HepG2 (cell line): ENCODE results near the gene PELO. TPM values are rescaled to one million over a fixed set of nuclear protein-coding genes. Genes with fewer than 3 reads are reported as not detected.

Experiments
- AGO2 ChIP-seq: fragments of 200-400 bp; formaldehyde crosslinking; optimal IDR thresholded peaks from 2 replicates; pipeline ENCODE3; 2017; ENCODE audit warnings: mild to moderate bottlenecking, low read depth, low read length, moderate library complexity
- ARID2 ChIP-seq: sonication (generic); formaldehyde crosslinking; IDR thresholded peaks from 2 replicates; pipeline ENCODE4 v1.8.1; 2022; ENCODE audit warnings: mild to moderate bottlenecking, missing genetic modification reagents, borderline replicate concordance
- ATF3 ChIP-seq: sonication (generic); formaldehyde crosslinking; IDR thresholded peaks from 2 replicates; pipeline ENCODE4 v1.4.0; 2020; ENCODE audit warnings: missing genetic modification reagents
- BORCS8-MEF2B ChIP-seq: sonication (generic); formaldehyde crosslinking; IDR thresholded peaks from 2 replicates; pipeline ENCODE4 v1.8.0; 2022; ENCODE audit warnings: mild to moderate bottlenecking, missing genetic modification reagents
- CBX5 ChIP-seq: sonication (generic); formaldehyde crosslinking; IDR thresholded peaks from 2 replicates; pipeline ENCODE4 v1.4.0; 2020; ENCODE audit warnings: missing genetic modification reagents, borderline replicate concordance
- CREM ChIP-seq, 2 experiments: sonication (generic) in 1 of 2; formaldehyde crosslinking in 1 of 2; IDR thresholded peaks; 2 replicates each; pipeline versions ENCODE4 v1.4.0 to v1.6.1; 2016 to 2020; ENCODE audit warnings: antibody characterized with exemption in 1 of 2, mild to moderate bottlenecking in 1 of 2, missing genetic modification reagents in 1 of 2
- ELF4 ChIP-seq: sonication (generic); formaldehyde crosslinking; IDR thresholded peaks from 2 replicates; pipeline ENCODE4 v1.5.0; 2020; ENCODE audit warnings: missing genetic modification reagents, mild to moderate bottlenecking, moderate library complexity, borderline replicate concordance
- GABPA ChIP-seq, 2 experiments: IDR thresholded peaks; 2 replicates each; pipeline ENCODE4 v1.6.1; 2011 to 2016; ENCODE audit warnings: low read depth in 2 of 2, low read length in 1 of 2, missing biosample characterization in 1 of 2, missing genetic modification characterization in 1 of 2
- HDAC1 ChIP-seq: sonication (generic); formaldehyde crosslinking; IDR thresholded peaks from 2 replicates; pipeline ENCODE4 v1.5.1; 2020; ENCODE audit warnings: mild to moderate bottlenecking, missing genetic modification reagents
- HIVEP1 ChIP-seq: sonication (generic); formaldehyde crosslinking; IDR thresholded peaks from 2 replicates; pipeline ENCODE4 v1.4.0; 2020; ENCODE audit warnings: mild to moderate bottlenecking, missing genetic modification reagents
- JUN ChIP-seq: sonication (generic); formaldehyde crosslinking; IDR thresholded peaks from 2 replicates; pipeline ENCODE4 v1.4.0; 2020; ENCODE audit warnings: mild to moderate bottlenecking, missing genetic modification reagents
- MYNN ChIP-seq: sonication (generic); formaldehyde crosslinking; IDR thresholded peaks from 2 replicates; pipeline ENCODE4 v1.4.0; 2020; ENCODE audit warnings: mild to moderate bottlenecking, low read depth, missing genetic modification reagents
- NFIB ChIP-seq: sonication (generic); formaldehyde crosslinking; IDR thresholded peaks from 2 replicates; pipeline ENCODE4 v1.9.0; 2021; ENCODE audit warnings: missing genetic modification reagents, mild to moderate bottlenecking, borderline replicate concordance
- RBAK ChIP-seq: sonication (generic); formaldehyde crosslinking; IDR thresholded peaks from 2 replicates; pipeline ENCODE4 v1.5.1; 2020; ENCODE audit warnings: mild to moderate bottlenecking, missing genetic modification reagents
- RELA ChIP-seq: sonication (generic); formaldehyde crosslinking; IDR thresholded peaks from 2 replicates; pipeline ENCODE4 v1.4.0; 2020; ENCODE audit warnings: missing genetic modification reagents
- SALL2 ChIP-seq: sonication (generic); formaldehyde crosslinking; IDR thresholded peaks from 2 replicates; pipeline ENCODE4 v1.8.1; 2023; ENCODE audit warnings: mild to moderate bottlenecking, missing genetic modification reagents, inconsistent platforms
- U2AF1 ChIP-seq: fragments of 200-400 bp; formaldehyde crosslinking; optimal IDR thresholded peaks from 2 replicates; pipeline ENCODE3; 2017; ENCODE audit warnings: mild to moderate bottlenecking, low read depth, low read length
- XBP1 ChIP-seq: sonication (generic); formaldehyde crosslinking; IDR thresholded peaks from 2 replicates; pipeline ENCODE4 v1.5.0; 2020; ENCODE audit warnings: missing genetic modification reagents
- ZNF136 ChIP-seq: sonication (generic); formaldehyde crosslinking; IDR thresholded peaks from 2 replicates; pipeline ENCODE4 v1.8.1; 2022; ENCODE audit warnings: low read depth, mild to moderate bottlenecking, moderate library complexity, missing genetic modification reagents
- ZNF598 ChIP-seq: sonication (generic); formaldehyde crosslinking; IDR thresholded peaks from 2 replicates; pipeline ENCODE4 v1.5.1; 2020; ENCODE audit warnings: mild to moderate bottlenecking, missing genetic modification reagents, borderline replicate concordance
- ZNF703 ChIP-seq: sonication (generic); formaldehyde crosslinking; IDR thresholded peaks from 2 replicates; pipeline ENCODE4 v1.5.1; 2020; ENCODE audit warnings: missing genetic modification reagents, mild to moderate bottlenecking, moderate library complexity, borderline replicate concordance
- ZSCAN22 ChIP-seq: sonication (generic); formaldehyde crosslinking; IDR thresholded peaks from 2 replicates; pipeline ENCODE4 v1.4.0; 2020; ENCODE audit warnings: mild to moderate bottlenecking, missing genetic modification reagents
- ZSCAN29 ChIP-seq: sonication (generic); formaldehyde crosslinking; conservative IDR thresholded peaks from 2 replicates; pipeline ENCODE4 v1.4.0; 2020; ENCODE audit warnings: mild to moderate bottlenecking, missing genetic modification reagents
- polyA plus RNA-seq, 8 experiments: library from polyadenylated mRNA; depleted of rRNA in 3 of 8; stranded (reverse) in 7 of 8; unstranded in 1 of 8; fragments of >200 nt; fragmentation: Illumina TruSeq in 4 of 8; extraction: Trizol in 4 of 8; gene quantifications; 2 replicates each; pipeline versions ENCODE4 v1.2.1 to v1.2.3, GENCODE V29; 2011 to 2016; ENCODE audit warnings: low read depth in 4 of 8, missing spikeins in 1 of 8, mixed read lengths in 1 of 8; ENCODE audit not compliant: insufficient read depth in 1 of 8
- total RNA-seq, 5 experiments: library from RNA; depleted of rRNA; stranded (reverse); fragments of >200 nt; fragmentation: Illumina TruSeq; extraction: Trizol; gene quantifications; 2 replicates each; pipeline ENCODE4 v1.2.3, GENCODE V29; 2016; ENCODE audit warnings: low read depth in 1 of 5
- TF ChIP-seq, protein P1 (sequence below): IDR thresholded peaks from 2 replicates; pipeline ENCODE4 v1.6.1; 2018; ENCODE audit warnings: missing genetic modification reagents, mild to moderate bottlenecking, missing compliant biosample characterization
- TF ChIP-seq, protein P2 (sequence below): sonication (generic); formaldehyde crosslinking; IDR thresholded peaks from 2 replicates; pipeline ENCODE4 v1.5.1; 2020; ENCODE audit warnings: missing genetic modification reagents, mild to moderate bottlenecking, borderline replicate concordance
- TF ChIP-seq, protein P3 (sequence below): sonication (generic); formaldehyde crosslinking; IDR thresholded peaks from 2 replicates; pipeline ENCODE4 v1.5.0; 2020; ENCODE audit warnings: mild to moderate bottlenecking, missing genetic modification reagents

PELO gene
- total and polyA plus RNA-seq, 2 of the 13 experiments (the other 11 are each of a cell fraction or from before 2014, with no cell fraction given) = 19.0 to 23.9 TPM

- peak; percentile 8; the same call in 1 of the 2 replicates for TF ChIP-seq HDAC1 (CRISPR knock-in tag)
- TF ChIP-seq XBP1 (CRISPR knock-in tag) = no peak
- no peak for TF ChIP-seq ATF3
- TF ChIP-seq ZNF136 = 0 out of 2 replicates have a peak, but pooled peaks have one; percentile 34
- 0 out of 2 replicates have a peak, but pooled peaks have one; percentile 6 for TF ChIP-seq ZSCAN29 (CRISPR knock-in tag)
- TF ChIP-seq BORCS8-MEF2B (CRISPR knock-in tag) = no peak
- TF ChIP-seq, protein P1, sequence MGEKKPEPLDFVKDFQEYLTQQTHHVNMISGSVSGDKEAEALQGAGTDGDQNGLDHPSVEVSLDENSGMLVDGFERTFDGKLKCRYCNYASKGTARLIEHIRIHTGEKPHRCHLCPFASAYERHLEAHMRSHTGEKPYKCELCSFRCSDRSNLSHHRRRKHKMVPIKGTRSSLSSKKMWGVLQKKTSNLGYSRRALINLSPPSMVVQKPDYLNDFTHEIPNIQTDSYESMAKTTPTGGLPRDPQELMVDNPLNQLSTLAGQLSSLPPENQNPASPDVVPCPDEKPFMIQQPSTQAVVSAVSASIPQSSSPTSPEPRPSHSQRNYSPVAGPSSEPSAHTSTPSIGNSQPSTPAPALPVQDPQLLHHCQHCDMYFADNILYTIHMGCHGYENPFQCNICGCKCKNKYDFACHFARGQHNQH (CRISPR knock-in tag) = no peak
- TF ChIP-seq ELF4 (CRISPR knock-in tag) = no peak
- TF ChIP-seq HIVEP1 = no peak
- no peak for TF ChIP-seq MYNN (CRISPR knock-in tag)
- TF ChIP-seq CREM (IDR thresholded peaks at IDR 0.05) = no peak
- no peak for TF ChIP-seq CREM (CRISPR knock-in tag; IDR thresholded peaks at IDR 0.05)
- TF ChIP-seq, protein P2, sequence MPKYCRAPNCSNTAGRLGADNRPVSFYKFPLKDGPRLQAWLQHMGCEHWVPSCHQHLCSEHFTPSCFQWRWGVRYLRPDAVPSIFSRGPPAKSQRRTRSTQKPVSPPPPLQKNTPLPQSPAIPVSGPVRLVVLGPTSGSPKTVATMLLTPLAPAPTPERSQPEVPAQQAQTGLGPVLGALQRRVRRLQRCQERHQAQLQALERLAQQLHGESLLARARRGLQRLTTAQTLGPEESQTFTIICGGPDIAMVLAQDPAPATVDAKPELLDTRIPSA (CRISPR knock-in tag) = no peak
- TF ChIP-seq SALL2 = no peak
- no peak for TF ChIP-seq RELA
- TF ChIP-seq AGO2 = no peak
- TF ChIP-seq ARID2 (CRISPR knock-in tag) = no peak
- TF ChIP-seq ZSCAN22 (CRISPR knock-in tag) = no peak
- TF ChIP-seq GABPA (IDR thresholded peaks at IDR 0.05; ENCODE audit: low read depth, low read length) = no peak
- no peak for TF ChIP-seq GABPA (CRISPR knock-in tag; IDR thresholded peaks at IDR 0.05; ENCODE audit: low read depth)
- TF ChIP-seq, protein P3, sequence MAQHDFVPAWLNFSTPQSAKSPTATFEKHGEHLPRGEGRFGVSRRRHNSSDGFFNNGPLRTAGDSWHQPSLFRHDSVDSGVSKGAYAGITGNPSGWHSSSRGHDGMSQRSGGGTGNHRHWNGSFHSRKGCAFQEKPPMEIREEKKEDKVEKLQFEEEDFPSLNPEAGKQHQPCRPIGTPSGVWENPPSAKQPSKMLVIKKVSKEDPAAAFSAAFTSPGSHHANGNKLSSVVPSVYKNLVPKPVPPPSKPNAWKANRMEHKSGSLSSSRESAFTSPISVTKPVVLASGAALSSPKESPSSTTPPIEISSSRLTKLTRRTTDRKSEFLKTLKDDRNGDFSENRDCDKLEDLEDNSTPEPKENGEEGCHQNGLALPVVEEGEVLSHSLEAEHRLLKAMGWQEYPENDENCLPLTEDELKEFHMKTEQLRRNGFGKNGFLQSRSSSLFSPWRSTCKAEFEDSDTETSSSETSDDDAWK (CRISPR knock-in tag) = no peak
- no peak for TF ChIP-seq ZNF703
- TF ChIP-seq CBX5 (CRISPR knock-in tag) = no peak
- no peak for TF ChIP-seq NFIB (CRISPR knock-in tag)
- no peak for TF ChIP-seq RBAK (CRISPR knock-in tag)
- TF ChIP-seq ZNF598 (CRISPR knock-in tag) = 0 out of 2 replicates have a peak, but pooled peaks have one; percentile 37
- no peak for TF ChIP-seq U2AF1
- no peak for TF ChIP-seq JUN (CRISPR knock-in tag)
Measured at GRCh38 chr5:52799358-52799982, 11.8 kb downstream of the PELO start (continued).
